ENCODE measurements around the gene PPRC1.

DNA sequence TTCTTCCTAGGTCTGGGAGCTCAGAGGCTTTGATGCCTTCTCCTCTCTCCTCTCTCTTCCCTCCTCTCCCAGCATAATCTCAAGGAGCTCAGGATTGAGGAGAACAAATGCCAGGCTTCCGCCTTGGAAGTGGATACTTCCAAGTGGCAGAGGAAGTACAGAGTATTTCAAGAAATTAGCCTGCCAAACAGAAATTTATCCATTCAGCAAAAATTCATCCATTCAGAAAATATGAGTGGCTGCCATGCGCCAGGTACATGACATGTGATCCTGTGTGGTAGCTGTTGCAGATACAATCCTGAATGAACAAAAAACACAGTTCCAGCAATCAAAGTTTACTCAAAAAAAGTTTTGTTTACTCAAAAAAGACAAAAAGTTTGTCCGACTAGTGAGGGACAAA is 37.8 kb downstream of the PPRC1 start:
- TF ChIP-seq, protein P1, sequence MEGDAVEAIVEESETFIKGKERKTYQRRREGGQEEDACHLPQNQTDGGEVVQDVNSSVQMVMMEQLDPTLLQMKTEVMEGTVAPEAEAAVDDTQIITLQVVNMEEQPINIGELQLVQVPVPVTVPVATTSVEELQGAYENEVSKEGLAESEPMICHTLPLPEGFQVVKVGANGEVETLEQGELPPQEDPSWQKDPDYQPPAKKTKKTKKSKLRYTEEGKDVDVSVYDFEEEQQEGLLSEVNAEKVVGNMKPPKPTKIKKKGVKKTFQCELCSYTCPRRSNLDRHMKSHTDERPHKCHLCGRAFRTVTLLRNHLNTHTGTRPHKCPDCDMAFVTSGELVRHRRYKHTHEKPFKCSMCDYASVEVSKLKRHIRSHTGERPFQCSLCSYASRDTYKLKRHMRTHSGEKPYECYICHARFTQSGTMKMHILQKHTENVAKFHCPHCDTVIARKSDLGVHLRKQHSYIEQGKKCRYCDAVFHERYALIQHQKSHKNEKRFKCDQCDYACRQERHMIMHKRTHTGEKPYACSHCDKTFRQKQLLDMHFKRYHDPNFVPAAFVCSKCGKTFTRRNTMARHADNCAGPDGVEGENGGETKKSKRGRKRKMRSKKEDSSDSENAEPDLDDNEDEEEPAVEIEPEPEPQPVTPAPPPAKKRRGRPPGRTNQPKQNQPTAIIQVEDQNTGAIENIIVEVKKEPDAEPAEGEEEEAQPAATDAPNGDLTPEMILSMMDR (IDR thresholded peaks at IDR 0.05): no peak
- TF ChIP-seq POLR2A (IDR thresholded peaks at IDR 0.05): no peak

All from testis (tissue), 2 donors.